Fibroblast of lung (primary cell): ENCODE data around the gene SPECC1L.
"Not testable (repeated sequence)": the region's sequence is repeated elsewhere in the genome, so short reads cannot be mapped to it uniquely, and the experiment has no call there.

Experiments
- CTCF ChIP-seq, 2 donors: IDR thresholded peaks in 1 of 2; conservative IDR thresholded peaks in 1 of 2; 1 replicate in 1 of 2; 2 replicates in 1 of 2; pipeline ENCODE4 v1.5.1; 2011 to 2012; ENCODE audit warnings: low read length in 2 of 2, control low read depth in 1 of 2, inconsistent platforms in 1 of 2, low read depth in 1 of 2, mild to moderate bottlenecking in 1 of 2
- EZH2 ChIP-seq: IDR thresholded peaks from 2 replicates; pipeline ENCODE4 v1.5.1; 2012; ENCODE audit warnings: low read length, control low read depth, mild to moderate bottlenecking; ENCODE audit errors: missing control alignments

DNA sequence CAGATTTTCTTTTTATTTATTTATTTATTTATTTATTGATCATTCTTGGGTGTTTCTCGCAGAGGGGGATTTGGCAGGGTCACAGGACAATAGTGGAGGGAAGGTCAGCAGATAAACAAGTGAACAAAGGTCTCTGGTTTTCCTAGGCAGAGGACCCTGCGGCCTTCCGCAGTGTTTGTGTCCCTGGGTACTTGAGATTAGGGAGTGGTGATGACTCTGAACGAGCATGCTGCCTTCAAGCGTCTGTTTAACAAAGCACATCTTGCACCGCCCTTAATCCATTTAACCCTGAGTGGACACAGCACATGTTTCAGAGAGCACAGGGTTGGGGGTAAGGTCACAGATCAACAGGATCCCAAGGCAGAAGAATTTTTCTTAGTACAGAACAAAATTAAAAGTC is 45.6 kb downstream of the SPECC1L start:
- TF ChIP-seq EZH2; CTCF (conservative IDR thresholded peaks at IDR 0.05 in 1 of 2, IDR thresholded peaks at IDR 0.05 in 1 of 2; ENCODE audit: low read depth in 1 of 2, low read length in 2 of 2): not testable (repeated sequence)
